ENCODE results near the gene ZNF35.

ZNF35 gene

GRCh38 chr3:44687898-44688297, 39.4 kb downstream of the ZNF35 start:
- DNase-seq: no peak
